VCaP (cell line): ENCODE results near the gene REEP3.

Experiments used
- H3K27ac ChIP-seq: fragments of 450-650 bp; 2 replicates; pipeline ENCODE4 v1.5.1; 2017
- CTCF ChIP-seq: fragments of 450-650 bp; conservative IDR thresholded peaks from 2 replicates; pipeline ENCODE4 v1.5.1; 2017; ENCODE audit warnings: mild to moderate bottlenecking, moderate library complexity

Gene REEP3

DNA sequence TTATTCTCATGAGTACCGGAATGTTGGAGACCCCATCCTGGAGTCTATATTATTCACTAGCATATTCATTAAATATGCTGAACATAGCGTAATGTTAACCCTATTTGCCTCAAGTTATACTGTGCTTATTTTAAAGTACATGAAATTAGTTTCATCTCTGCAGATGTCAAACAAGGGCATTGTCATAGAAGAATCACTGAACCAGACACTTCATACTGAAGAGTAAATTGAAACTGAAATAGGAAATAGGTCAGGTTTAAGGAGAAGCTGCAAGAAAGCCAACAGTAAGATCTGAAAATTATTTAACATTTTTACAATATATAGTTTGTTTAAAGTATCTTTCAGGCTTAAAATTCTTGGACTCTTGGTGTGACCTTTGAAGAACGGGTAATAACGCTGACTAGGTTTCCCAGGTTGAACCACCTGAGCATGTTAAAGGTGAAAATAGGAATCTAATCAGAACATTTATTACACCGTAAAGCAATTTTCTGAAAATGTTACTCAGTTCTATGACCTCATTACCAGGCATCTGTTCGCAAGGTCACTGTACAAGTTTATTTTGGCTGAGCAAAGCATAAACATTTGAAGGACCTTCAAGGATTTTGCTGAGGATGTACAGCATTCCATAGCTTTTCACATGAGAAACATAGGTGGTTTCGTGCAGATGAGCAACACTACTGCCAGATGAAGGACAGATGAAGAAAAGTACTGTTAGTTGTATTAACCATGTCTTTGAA, 82.7 kb downstream of the REEP3 start:
- no peak for TF ChIP-seq CTCF
- H3K27ac ChIP-seq: no peak overlapping the region

GRCh38 chr10:63605197-63605967, 84.2 kb downstream of the REEP3 start:
- TF ChIP-seq CTCF: no peak
- H3K27ac ChIP-seq: no peak overlapping the region

- TF ChIP-seq CTCF: no peak
- H3K27ac ChIP-seq: no peak overlapping the region
Measured at GRCh38 chr10:63608511-63608910, 87.3 kb downstream of the REEP3 start.

GRCh38 chr10:63611078-63611477, 89.9 kb downstream of the REEP3 start:
- H3K27ac ChIP-seq: no peak overlapping the region
- no peak for TF ChIP-seq CTCF

- TF ChIP-seq CTCF: no peak
- H3K27ac ChIP-seq: no peak overlapping the region
Measured at GRCh38 chr10:63614371-63614891, 93.2 kb downstream of the REEP3 start.

- no peak overlapping the region for H3K27ac ChIP-seq
- no peak for TF ChIP-seq CTCF
Measured at GRCh38 chr10:63618552-63618951, 97.4 kb downstream of the REEP3 start.

GRCh38 chr10:63619426-63619825, 98.2 kb downstream of the REEP3 start:
- no peak for TF ChIP-seq CTCF
- no peak overlapping the region for H3K27ac ChIP-seq
